ENCODE results near the gene MPI. TPM values are rescaled to one million over a fixed set of nuclear protein-coding genes. Genes with fewer than 3 reads are reported as not detected.

Gene MPI, protein sequence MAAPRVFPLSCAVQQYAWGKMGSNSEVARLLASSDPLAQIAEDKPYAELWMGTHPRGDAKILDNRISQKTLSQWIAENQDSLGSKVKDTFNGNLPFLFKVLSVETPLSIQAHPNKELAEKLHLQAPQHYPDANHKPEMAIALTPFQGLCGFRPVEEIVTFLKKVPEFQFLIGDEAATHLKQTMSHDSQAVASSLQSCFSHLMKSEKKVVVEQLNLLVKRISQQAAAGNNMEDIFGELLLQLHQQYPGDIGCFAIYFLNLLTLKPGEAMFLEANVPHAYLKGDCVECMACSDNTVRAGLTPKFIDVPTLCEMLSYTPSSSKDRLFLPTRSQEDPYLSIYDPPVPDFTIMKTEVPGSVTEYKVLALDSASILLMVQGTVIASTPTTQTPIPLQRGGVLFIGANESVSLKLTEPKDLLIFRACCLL
- total RNA-seq (2013; cell fraction: nucleolus; rRNA removed): 139 and 141 TPM in 2 replicates
- total RNA-seq (2014; rRNA removed) (48.9 and 52.6 TPM in 2 replicates), total RNA-seq (2014; rRNA removed; fragmentation: Illumina TruSeq; extraction: Trizol) (35.2 and 36.2 TPM in 2 replicates), total RNA-seq (2021) (41.6 and 44.6 TPM in 2 replicates), polyA plus RNA-seq (2011; rRNA removed) (33.5 and 68.6 TPM in 2 replicates), polyA plus RNA-seq (2014; fragmentation: Illumina TruSeq; extraction: Trizol) (51.8 and 93.9 TPM in 2 replicates), polyA plus RNA-seq (2014; fragmentation: Nextera tagmentation; extraction: Ambion mirVana) (10 to 100 TPM; 38.3 to 43.6 TPM), polyA plus RNA-seq (2014; rRNA removed) (48.6 and 49.8 TPM in 2 replicates), polyA plus RNA-seq (2016; fragmentation: Nextera tagmentation; extraction: Ambion mirVana) (10 to 100 TPM; 35.6 to 43.1 TPM), polyA minus RNA-seq (2011; rRNA and poly(A)+ RNA removed) (77.2 and 93.3 TPM in 2 replicates), Bru-seq, nascent RNA (percentile 63 among the genes with signal in this experiment), BruChase-seq, experiment 1, labeled RNA remaining after a 6-hour chase (percentile 55 among the genes with signal in this experiment), BruChase-seq, experiment 2, labeled RNA remaining after a 2-hour chase (percentile 53 among the genes with signal in this experiment)
- polyA plus RNA-seq (2011; ENCODE audit: low read depth): 63.8 TPM
- polyA plus RNA-seq (2011; cell fraction: cytosol; rRNA removed): 86.2 and 120 TPM in 2 replicates
- 128 and 213 TPM in 2 replicates for polyA plus RNA-seq (2011; cell fraction: nucleus; rRNA removed)
- polyA plus RNA-seq (2012): 91.5 and 97.0 TPM in 2 replicates
- 13.1 and 20.6 TPM in 2 replicates for polyA minus RNA-seq (2011; cell fraction: cytosol; rRNA and poly(A)+ RNA removed)
- polyA minus RNA-seq (2011; cell fraction: nucleus; rRNA and poly(A)+ RNA removed): 61.1 and 79.2 TPM in 2 replicates
- long read RNA-seq, experiment 1, full-length matches to known transcripts: 9 of 11 reads
- long read RNA-seq, experiment 1, partial matches to known transcripts: 1 of 11 reads
- long read RNA-seq, experiment 1, other reads (novel, unspliced or antisense): 1 of 11 reads
- long read RNA-seq, experiment 2, full-length matches to known transcripts: 11 of 17 reads
- long read RNA-seq, experiment 2, partial matches to known transcripts: 1 of 17 reads
- long read RNA-seq, experiment 2, other reads (novel, unspliced or antisense): 5 of 17 reads

DNA sequence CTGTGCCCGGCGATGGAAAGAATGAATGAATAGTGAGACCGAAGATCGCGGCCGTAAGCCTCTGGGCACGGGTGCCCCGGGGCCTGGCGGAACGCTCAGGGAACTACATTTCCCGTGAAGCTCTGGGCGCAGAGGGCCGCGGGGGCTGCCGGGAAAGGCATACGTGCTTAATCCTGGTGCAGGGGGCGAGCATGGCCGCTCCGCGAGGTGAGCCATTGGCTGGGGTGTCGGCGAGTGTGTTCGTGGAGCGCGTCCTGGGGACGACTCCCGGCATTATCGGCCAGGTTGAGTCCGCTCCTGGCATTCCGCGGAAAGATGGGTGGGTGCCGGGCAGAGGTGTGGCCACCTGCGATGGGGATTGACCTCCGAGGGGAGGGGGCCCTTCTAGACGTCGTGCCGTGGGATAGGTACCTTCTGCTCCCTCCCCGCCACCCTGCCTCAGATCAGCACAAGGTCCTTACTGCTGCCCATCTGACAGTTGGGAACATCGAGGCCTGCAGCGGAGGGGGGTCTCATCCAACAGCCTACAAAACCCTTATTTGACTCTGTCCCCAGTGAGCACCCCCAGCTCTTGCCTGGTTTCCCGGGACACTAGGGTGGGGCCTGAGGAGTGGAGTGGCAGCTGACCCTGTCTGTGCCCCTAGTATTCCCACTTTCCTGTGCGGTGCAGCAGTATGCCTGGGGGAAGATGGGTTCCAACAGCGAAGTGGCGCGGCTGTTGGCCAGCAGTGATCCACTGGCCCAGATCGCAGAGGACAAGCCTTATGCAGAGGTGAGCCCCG lies at the start of gene MPI:
MPI (plus strand) TSS at position 160 of the 782 bp plus-strand sequence; CDS start at position 192, 32 bp downstream.
- peak within 1 kb of the TSS; percentile 85 for H3K4me2 ChIP-seq (ENCODE audit: control insufficient read depth, insufficient read depth)
- peak within 1 kb of the TSS; percentile 84 for H3K9ac ChIP-seq (ENCODE audit: control insufficient read depth, insufficient read depth, low read length)
- intact Hi-C loops (cut with micrococcal nuclease; ENCODE audit: unreplicated experiment) (no loop called here), in situ Hi-C loops (cut with MboI) (no loop called here)
- TSS peak; percentile 91 for BruUV-seq (replicated peaks)
- H3K4me3 ChIP-seq: peak within 1 kb of the TSS; percentile 83
- FAIRE-seq: peak; percentile 61
- ChIA-PET CTCF (interaction anchor here (1.6 to 4.5 kb wide), 2 partner anchors 11 to 14 kb away, joined by 8 to 37 read pairs; no protein-coding TSS in a partner anchor), RAD21 (ENCODE audit: unreplicated experiment) (interaction anchor here (1.0 to 1.8 kb wide), 3 partner anchors 10 to 119 kb away, joined by 3 to 5 read pairs (median 4); no protein-coding TSS in a partner anchor), POLR2A (interaction anchor here (0.6 to 1.9 kb wide), 4 partner anchors 9 to 1201 kb away, joined by 3 to 10 read pairs (median 6); no protein-coding TSS in a partner anchor), SMC1A (ENCODE audit: uncharacterized antibody, unreplicated experiment) (interaction anchor here (0.9 to 1.9 kb wide), 7 partner anchors 9 to 118 kb away, joined by 3 to 7 read pairs (median 5); partner anchors contain the start of gene FAM219B)
- ATAC-seq: peak; percentile 99
- no peaks in the 10 kb centered on the region for H3K9me3 ChIP-seq (replicated peaks; ENCODE audit: control insufficient read depth, insufficient read depth, low read length)
- no peak for DNase-seq (ENCODE audit: low read depth, low spot score)
- no peaks in the 10 kb centered on the region for H3K27me3 ChIP-seq (replicated peaks in 1 of 2; ENCODE audit: control insufficient read depth in 2 of 2, insufficient read depth in 2 of 2, low read length in 1 of 2)
- H3K36me3 ChIP-seq (ENCODE audit: control insufficient read depth in 2 of 2, insufficient read depth in 2 of 2, low read length in 1 of 2): peaks cover 0 to 6% of the 10 kb centered on the region in 2 experiments; a peak in 2 of 4 replicates
- H3K4me1 ChIP-seq (ENCODE audit: control insufficient read depth, insufficient read depth, low read length): peaks cover 25% of the 10 kb centered on the region
- H4K20me1 ChIP-seq (ENCODE audit: control insufficient read depth, insufficient read depth): no peaks in the 10 kb centered on the region
- H3K27ac ChIP-seq (ENCODE audit: control insufficient read depth, insufficient read depth): peak within 1 kb of the TSS; percentile 66
- under 1% methylated on average over 47 of the region's 47 CpGs for WGBS (ENCODE audit: insufficient coverage, insufficient replicate concordance, low lambda C conversion rate, missing lambda C conversion rate)
- H3K79me2 ChIP-seq (ENCODE audit: control insufficient read depth, insufficient read depth, low read length): peaks cover 12% of the 10 kb centered on the region
- peak within 1 kb of the TSS; percentile 96 for H2AFZ ChIP-seq (ENCODE audit: control insufficient read depth, low read depth, low read length)
- TF ChIP-seq, protein P1, sequence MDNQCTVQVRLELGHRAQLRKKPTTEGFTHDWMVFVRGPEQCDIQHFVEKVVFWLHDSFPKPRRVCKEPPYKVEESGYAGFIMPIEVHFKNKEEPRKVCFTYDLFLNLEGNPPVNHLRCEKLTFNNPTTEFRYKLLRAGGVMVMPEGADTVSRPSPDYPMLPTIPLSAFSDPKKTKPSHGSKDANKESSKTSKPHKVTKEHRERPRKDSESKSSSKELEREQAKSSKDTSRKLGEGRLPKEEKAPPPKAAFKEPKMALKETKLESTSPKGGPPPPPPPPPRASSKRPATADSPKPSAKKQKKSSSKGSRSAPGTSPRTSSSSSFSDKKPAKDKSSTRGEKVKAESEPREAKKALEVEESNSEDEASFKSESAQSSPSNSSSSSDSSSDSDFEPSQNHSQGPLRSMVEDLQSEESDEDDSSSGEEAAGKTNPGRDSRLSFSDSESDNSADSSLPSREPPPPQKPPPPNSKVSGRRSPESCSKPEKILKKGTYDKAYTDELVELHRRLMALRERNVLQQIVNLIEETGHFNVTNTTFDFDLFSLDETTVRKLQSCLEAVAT (IDR thresholded peaks at IDR 0.05): peak; percentile 83; the same call in 1 of the 2 replicates
- TF ChIP-seq MYC (IDR thresholded peaks at IDR 0.05; ENCODE audit: insufficient read depth, insufficient read length, insufficient replicate concordance, low read length, severe bottlenecking) (peak; percentile 48), SIN3A (IDR thresholded peaks at IDR 0.05; ENCODE audit: low read depth, low read length) (peak; percentile 91), LARP7 (IDR thresholded peaks at IDR 0.05) (peak; percentile 75; the same call in 1 of the 2 replicates), IKZF2 (IDR thresholded peaks at IDR 0.05) (no peak; a peak in 1 of 4 replicates), NBN (IDR thresholded peaks at IDR 0.05) (peak; percentile 83), SRF (IDR thresholded peaks at IDR 0.05; ENCODE audit: low read depth in 2 of 2, low read length in 2 of 2) (0 out of 4 replicates have a peak, but pooled peaks of 1 of the 2 experiments have one; percentile 34), RELA (IDR thresholded peaks at IDR 0.05; ENCODE audit: borderline replicate concordance, partially characterized antibody) (peak; percentile 64), NR2F1 (conservative IDR thresholded peaks at IDR 0.05) (0 out of 2 replicates have a peak, but pooled peaks have one; percentile 31), CBFB (IDR thresholded peaks at IDR 0.05; ENCODE audit: low read depth) (peak; percentile 71), SREBF1 (IDR thresholded peaks at IDR 0.05; ENCODE audit: low read length) (peak; percentile 59), SP1 (IDR thresholded peaks at IDR 0.05; ENCODE audit: low read depth, low read length) (no peak), TARDBP (IDR thresholded peaks at IDR 0.05; ENCODE audit: borderline replicate concordance) (0 out of 2 replicates have a peak, but pooled peaks have one; percentile 65)
- TF ChIP-seq, protein P2, sequence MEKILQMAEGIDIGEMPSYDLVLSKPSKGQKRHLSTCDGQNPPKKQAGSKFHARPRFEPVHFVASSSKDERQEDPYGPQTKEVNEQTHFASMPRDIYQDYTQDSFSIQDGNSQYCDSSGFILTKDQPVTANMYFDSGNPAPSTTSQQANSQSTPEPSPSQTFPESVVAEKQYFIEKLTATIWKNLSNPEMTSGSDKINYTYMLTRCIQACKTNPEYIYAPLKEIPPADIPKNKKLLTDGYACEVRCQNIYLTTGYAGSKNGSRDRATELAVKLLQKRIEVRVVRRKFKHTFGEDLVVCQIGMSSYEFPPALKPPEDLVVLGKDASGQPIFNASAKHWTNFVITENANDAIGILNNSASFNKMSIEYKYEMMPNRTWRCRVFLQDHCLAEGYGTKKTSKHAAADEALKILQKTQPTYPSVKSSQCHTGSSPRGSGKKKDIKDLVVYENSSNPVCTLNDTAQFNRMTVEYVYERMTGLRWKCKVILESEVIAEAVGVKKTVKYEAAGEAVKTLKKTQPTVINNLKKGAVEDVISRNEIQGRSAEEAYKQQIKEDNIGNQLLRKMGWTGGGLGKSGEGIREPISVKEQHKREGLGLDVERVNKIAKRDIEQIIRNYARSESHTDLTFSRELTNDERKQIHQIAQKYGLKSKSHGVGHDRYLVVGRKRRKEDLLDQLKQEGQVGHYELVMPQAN (conservative IDR thresholded peaks at IDR 0.05): peak; percentile 86

Measured in GM12878 (cell line).